Natural killer cell (primary cell): ENCODE results near the gene TBX21. TPM values are rescaled to one million over a fixed set of nuclear protein-coding genes. Genes with fewer than 3 reads are reported as not detected.
A peak's percentile ranks its signal among the peaks of the same experiment; 100 is the strongest.

Experiments
- ATAC-seq, 3 donors: fragments of 150-1000 bp in 2 of 3; fragments of 200-7000 bp in 1 of 3; cut with Tn5 transposase; 1 replicate in 1 of 3; 2 replicates in 2 of 3; pipeline ENCODE4 v1.10.0; 2021; ENCODE audit warnings: mild to moderate bottlenecking in 2 of 3, moderate library complexity in 2 of 3
- DNase-seq, 2 donors: peaks; one replicate each; pipeline versions ENCODE4 v3.0.0 to v3.0.0-alpha.2; 2013 to 2021; ENCODE audit warnings: mixed read lengths in 1 of 2
- H3K27ac ChIP-seq: one replicate; pipeline ENCODE4 v1.5.1; 2013; ENCODE audit warnings: mild to moderate bottlenecking, low read length
- H3K27me3 ChIP-seq: one replicate; pipeline ENCODE4 v1.6.1; 2013; ENCODE audit warnings: low read length; ENCODE audit not compliant: control insufficient read depth, insufficient read depth
- H3K36me3 ChIP-seq: one replicate; pipeline ENCODE4 v1.6.1; 2013; ENCODE audit warnings: low read length; ENCODE audit not compliant: control insufficient read depth, insufficient read depth
- H3K4me1 ChIP-seq: one replicate; pipeline ENCODE4 v1.6.1; 2013; ENCODE audit warnings: low read length; ENCODE audit not compliant: control insufficient read depth, insufficient read depth
- H3K4me3 ChIP-seq: one replicate; pipeline ENCODE4 v1.5.1; 2013; ENCODE audit warnings: low read length
- H3K9me3 ChIP-seq: one replicate; pipeline ENCODE4 v1.6.1; 2013; ENCODE audit warnings: low read length; ENCODE audit not compliant: control insufficient read depth, insufficient read depth
- H3K27ac Mint-ChIP-seq, 2 donors: one replicate each; pipeline ENCODE4 v1.8.0; 2022; ENCODE audit warnings: mild to moderate bottlenecking in 2 of 2, mixed read lengths in 2 of 2, moderate library complexity in 1 of 2
- H3K27me3 Mint-ChIP-seq, 2 donors: one replicate each; pipeline ENCODE4 v1.8.0; 2022; ENCODE audit warnings: low read depth in 2 of 2, mixed read lengths in 2 of 2
- H3K36me3 Mint-ChIP-seq: one replicate; pipeline ENCODE4 v1.8.0; 2022; ENCODE audit warnings: mixed read lengths
- H3K4me1 Mint-ChIP-seq, 2 donors: one replicate each; pipeline ENCODE4 v1.8.0; 2022; ENCODE audit warnings: mixed read lengths in 2 of 2
- H3K4me3 Mint-ChIP-seq: one replicate; pipeline ENCODE4 v1.8.0; 2022; ENCODE audit warnings: mild to moderate bottlenecking, moderate library complexity, mixed read lengths
- H3K9me3 Mint-ChIP-seq, 2 donors: one replicate each; pipeline ENCODE4 v1.8.0; 2022; ENCODE audit warnings: mixed read lengths in 2 of 2
- WGBS: methylation state at CpG from one replicate; pipeline ENCODE4 v1.1.7; 2013; ENCODE audit warnings: missing lambda C conversion rate; ENCODE audit not compliant: insufficient coverage; 5-methylcytosine and 5-hydroxymethylcytosine counted together
- intact Hi-C: fragments of 100-400 bp; cut with micrococcal nuclease; formaldehyde crosslinking; loops from one replicate; pipeline ENCODE4 v1.14.2; 2022
- total RNA-seq, 4 donors: library from RNA; stranded (reverse); fragments of 120-200 nt in 1 of 4; gene quantifications; one replicate each; pipeline versions ENCODE4 v1.2.3 to v1.2.4, GENCODE V29; 2013 to 2022
- TF ChIP-seq, protein P1 (sequence below): fragments of 200-600 bp; IDR thresholded peaks from one replicate; pipeline ENCODE4 v1.8.0; 2022; ENCODE audit warnings: antibody characterized with exemption

Gene TBX21
- total RNA-seq, 3 donors from 2014 or later (not counting 1 experiment from before 2014, with no cell fraction given) = 234 to 328 (median 257) TPM

DNA sequence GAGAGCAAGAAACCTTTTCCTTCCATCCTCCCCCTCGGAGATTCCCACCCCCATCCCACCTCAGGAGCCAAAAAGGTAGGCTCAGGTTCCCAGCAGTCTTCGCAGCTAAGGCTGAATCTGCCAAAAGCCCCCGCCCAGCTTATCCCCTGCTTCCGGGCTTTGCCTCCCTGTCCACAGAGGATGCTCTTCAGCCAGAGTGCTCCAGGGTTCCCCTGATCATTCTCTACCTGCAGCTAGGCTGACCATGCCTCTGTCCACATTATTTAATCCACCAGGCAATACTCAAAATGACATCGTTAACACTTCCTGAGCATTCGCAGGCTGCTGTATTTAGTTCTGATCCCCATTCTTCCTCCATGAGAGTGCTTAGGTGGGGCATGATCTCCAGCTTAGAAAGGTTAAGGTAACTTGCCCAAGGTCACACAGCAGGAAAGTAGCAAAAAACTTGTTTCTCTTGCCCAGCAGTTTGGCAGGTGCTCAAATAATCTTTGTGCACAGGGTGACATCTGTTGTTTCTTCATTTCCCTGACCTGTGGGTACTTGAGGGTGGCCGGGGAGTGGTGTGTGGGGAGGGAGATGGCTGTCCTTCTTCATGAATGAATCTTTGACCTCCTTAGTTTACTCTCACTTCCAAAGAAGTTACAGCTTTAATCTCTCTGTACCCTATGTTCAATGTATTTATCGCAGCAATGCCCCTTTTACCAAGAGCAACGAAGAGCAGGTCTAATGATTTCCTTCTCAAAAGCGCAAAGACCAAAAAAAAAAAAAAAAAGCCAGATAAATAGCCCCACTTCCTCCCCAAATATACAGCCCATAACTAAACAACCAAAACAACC is 39.9 kb upstream of the TBX21 start:
- peak in 1 of 2 donors; percentile 28 for DNase-seq
- peaks cover 37 to 52% of the 10 kb centered on the region in 2 donors for H3K4me1 Mint-ChIP-seq
- WGBS = 27% methylated on average over 9 of the region's 10 CpGs

DNA sequence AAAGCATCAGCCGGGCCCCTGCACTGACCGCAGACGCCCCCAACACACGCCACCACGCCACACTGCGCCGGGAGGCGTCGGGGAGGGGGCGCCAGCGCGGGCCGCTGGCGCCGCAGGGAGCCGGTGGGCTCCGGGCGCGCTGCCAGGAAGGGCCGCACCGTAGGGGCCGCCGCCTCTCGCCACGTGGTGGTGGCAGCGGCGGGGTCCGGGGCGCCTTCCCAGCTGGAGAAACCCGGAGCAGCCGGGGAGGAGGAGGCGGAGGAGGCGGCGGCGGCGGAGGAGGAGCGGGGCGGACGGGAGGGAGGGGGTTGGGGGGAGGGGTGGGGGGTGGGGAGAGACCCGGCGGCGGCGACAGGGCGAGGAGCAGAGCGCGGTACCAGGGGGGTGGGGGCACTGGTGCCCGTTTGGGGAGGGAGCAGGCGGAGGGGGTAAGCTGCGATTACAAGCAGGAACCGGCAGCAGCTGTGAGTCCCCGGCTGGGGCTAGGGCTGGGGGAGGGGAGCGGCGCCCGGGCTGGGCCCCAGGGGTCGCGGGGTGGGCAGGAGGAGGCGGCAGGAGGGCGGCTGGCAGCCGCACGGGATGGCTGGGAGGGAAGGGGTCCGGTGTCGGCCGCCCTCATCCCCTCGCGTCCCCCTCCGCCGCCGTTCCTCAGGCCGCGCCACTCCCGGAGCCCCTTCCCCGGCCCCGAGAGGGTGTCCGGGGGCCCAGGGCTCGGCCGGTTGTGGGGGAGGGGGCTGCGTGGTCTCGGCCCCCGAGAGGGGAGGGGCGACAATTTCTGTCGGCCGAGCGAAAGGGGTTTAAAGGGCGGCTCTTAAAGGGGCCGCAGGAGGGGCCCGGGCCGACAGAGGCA is 39.1 kb upstream of the TBX21 start, which contains the start of gene TBKBP1:
Gene TBKBP1, plus strand, starts transcription at position 431 of the 850 bp plus-strand sequence. CDS start 1,952 bp downstream, outside the sequence.
- H3K9me3 Mint-ChIP-seq = no peaks in the 10 kb centered on the region
- Histone ChIP-seq H3K27ac (peak within 1 kb of the TSS; percentile 72), H3K4me1 (peaks cover 59% of the 10 kb centered on the region), H3K4me3 (peak within 1 kb of the TSS; percentile 65), H3K27me3 (no peaks in the 10 kb centered on the region), H3K9me3 (no peaks in the 10 kb centered on the region), H3K36me3 (peaks cover 6% of the 10 kb centered on the region)
- TF ChIP-seq, protein P1, sequence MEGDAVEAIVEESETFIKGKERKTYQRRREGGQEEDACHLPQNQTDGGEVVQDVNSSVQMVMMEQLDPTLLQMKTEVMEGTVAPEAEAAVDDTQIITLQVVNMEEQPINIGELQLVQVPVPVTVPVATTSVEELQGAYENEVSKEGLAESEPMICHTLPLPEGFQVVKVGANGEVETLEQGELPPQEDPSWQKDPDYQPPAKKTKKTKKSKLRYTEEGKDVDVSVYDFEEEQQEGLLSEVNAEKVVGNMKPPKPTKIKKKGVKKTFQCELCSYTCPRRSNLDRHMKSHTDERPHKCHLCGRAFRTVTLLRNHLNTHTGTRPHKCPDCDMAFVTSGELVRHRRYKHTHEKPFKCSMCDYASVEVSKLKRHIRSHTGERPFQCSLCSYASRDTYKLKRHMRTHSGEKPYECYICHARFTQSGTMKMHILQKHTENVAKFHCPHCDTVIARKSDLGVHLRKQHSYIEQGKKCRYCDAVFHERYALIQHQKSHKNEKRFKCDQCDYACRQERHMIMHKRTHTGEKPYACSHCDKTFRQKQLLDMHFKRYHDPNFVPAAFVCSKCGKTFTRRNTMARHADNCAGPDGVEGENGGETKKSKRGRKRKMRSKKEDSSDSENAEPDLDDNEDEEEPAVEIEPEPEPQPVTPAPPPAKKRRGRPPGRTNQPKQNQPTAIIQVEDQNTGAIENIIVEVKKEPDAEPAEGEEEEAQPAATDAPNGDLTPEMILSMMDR = no peak
- no peaks in the 10 kb centered on the region for H3K36me3 Mint-ChIP-seq
- H3K27me3 Mint-ChIP-seq = no peaks in the 10 kb centered on the region
- intact Hi-C loops = no loop called here
- peak in 1 of 2 donors; percentile 76 for DNase-seq
- 0% methylated on average over 77 of the region's 87 CpGs for WGBS
- peak within 1 kb of the TSS; percentile 87 to 98 for H3K27ac Mint-ChIP-seq
- H3K4me1 Mint-ChIP-seq = peaks cover 46 to 61% of the 10 kb centered on the region in 2 donors
- peak within 1 kb of the TSS; percentile 98 for H3K4me3 Mint-ChIP-seq
- ATAC-seq = peak; percentile 48 to 69 (median 60)

More for the DNA sequence above, 39.9 kb upstream of the TBX21 start:
- no peaks in the 10 kb centered on the region for H3K27me3 ChIP-seq
- H3K27ac ChIP-seq = peak overlapping the region; percentile 45
- no peak for ATAC-seq
- H3K27ac Mint-ChIP-seq = peak overlapping the region; percentile 87 to 98
- H3K9me3 Mint-ChIP-seq = no peaks in the 10 kb centered on the region
- H3K27me3 Mint-ChIP-seq = no peaks in the 10 kb centered on the region
- peaks cover 3% of the 10 kb centered on the region for H3K36me3 ChIP-seq
- intact Hi-C loops = no loop called here
- no peaks in the 10 kb centered on the region for H3K9me3 ChIP-seq
- TF ChIP-seq, protein P1 = no peak
- no peaks in the 10 kb centered on the region for H3K36me3 Mint-ChIP-seq
- peak overlapping the region; percentile 43 for H3K4me3 ChIP-seq
- H3K4me3 Mint-ChIP-seq = peak overlapping the region; percentile 98
- H3K4me1 ChIP-seq = peaks cover 51% of the 10 kb centered on the region

DNA sequence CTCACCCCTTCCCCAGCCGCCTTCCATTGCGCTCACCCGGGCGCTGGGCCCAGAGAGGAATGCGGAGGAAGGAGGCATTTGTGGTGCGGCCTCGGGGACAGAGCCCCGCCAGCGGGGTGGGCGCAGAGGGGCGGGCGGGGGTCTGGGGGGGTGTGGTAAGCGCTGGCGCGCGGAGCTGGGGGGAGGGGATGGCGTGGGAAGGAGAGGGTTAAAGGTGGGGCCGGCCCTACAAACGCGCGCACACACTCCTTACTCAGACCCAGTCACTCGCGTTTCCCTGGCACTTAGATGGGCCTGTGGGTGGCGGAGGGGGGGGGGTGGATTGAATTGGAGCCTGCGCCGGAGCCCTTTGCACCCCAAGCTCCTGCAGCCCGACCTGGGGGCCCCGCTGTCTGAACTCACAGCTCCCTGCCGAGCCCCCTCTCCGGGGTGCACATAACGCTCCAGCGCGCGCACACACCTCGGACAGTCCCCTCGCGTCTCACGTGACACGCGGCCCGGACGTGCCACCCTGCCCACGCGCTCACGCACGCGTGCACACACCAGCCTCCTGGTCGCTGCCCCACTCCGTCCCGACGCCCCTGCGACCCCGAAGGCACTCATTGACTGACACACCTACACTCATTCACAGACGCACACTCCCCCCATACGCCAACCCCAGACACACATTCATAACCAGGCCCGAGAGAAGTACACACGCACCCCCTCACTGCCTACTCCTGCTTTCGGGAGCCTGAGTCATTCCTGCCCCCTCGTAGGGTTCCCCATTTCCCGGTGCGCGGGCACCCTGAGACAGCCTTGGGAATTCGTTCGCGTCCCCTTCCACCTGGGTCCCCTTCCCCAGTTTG is 38.2 kb upstream of the TBX21 start:
- H3K27ac Mint-ChIP-seq = peak overlapping the region; percentile 71 to 98
- TF ChIP-seq, protein P1 = no peak
- peaks cover 67% of the 10 kb centered on the region for H3K4me1 ChIP-seq
- H3K4me1 Mint-ChIP-seq = peaks cover 54 to 69% of the 10 kb centered on the region in 2 donors
- peak; percentile 36 to 60 (median 52) for ATAC-seq
- intact Hi-C loops = no loop called here
- under 1% methylated on average over 47 of the region's 65 CpGs for WGBS
- no peaks in the 10 kb centered on the region for H3K27me3 Mint-ChIP-seq
- H3K27ac ChIP-seq = peak overlapping the region; percentile 72
- DNase-seq = peak in 1 of 2 donors; percentile 65
- no peaks in the 10 kb centered on the region for H3K9me3 Mint-ChIP-seq
- H3K27me3 ChIP-seq = no peaks in the 10 kb centered on the region
- H3K4me3 ChIP-seq = peak overlapping the region; percentile 65
- no peaks in the 10 kb centered on the region for H3K9me3 ChIP-seq
- no peaks in the 10 kb centered on the region for H3K36me3 Mint-ChIP-seq
- H3K36me3 ChIP-seq = peaks cover 8% of the 10 kb centered on the region
- peak overlapping the region; percentile 80 for H3K4me3 Mint-ChIP-seq
